Kidney capillary endothelial cell (primary cell): ENCODE measurements around the gene FHIP1A.
"Not testable (repeated sequence)": the region's sequence is repeated elsewhere in the genome, so short reads cannot be mapped to it uniquely, and the experiment has no call there.

Experiments
- DNase-seq: peaks from one replicate; pipeline ENCODE4 v3.0.0-alpha.2; 2018; ENCODE audit warnings: low spot score

FHIP1A gene

GRCh38 chr4:151408630-151409469 lies at the start of gene FHIP1A:
Gene FHIP1A (plus strand): TSS chr4:151409176. CDS start chr4:151566260, 157,084 bp downstream.
- no peak for DNase-seq

- no peak for DNase-seq
Measured at GRCh38 chr4:151359576-151359975, 49.4 kb upstream of the FHIP1A start.

- DNase-seq, result no peak
Measured at GRCh38 chr4:151361126-151361525, 47.9 kb upstream of the FHIP1A start.

GRCh38 chr4:151361966-151362365 lies 47.0 kb upstream of the FHIP1A start:
- DNase-seq, result no peak

GRCh38 chr4:151362404-151363164 lies 46.4 kb upstream of the FHIP1A start:
- DNase-seq, result peak; percentile 83

GRCh38 chr4:151376540-151376939 lies 32.4 kb upstream of the FHIP1A start:
- no peak for DNase-seq

- no peak for DNase-seq
Measured at GRCh38 chr4:151389311-151389710, 19.7 kb upstream of the FHIP1A start.

GRCh38 chr4:151389799-151390198 lies 19.2 kb upstream of the FHIP1A start:
- DNase-seq, result not testable (repeated sequence)

GRCh38 chr4:151395873-151396272 lies 13.1 kb upstream of the FHIP1A start:
- no peak for DNase-seq

GRCh38 chr4:151400343-151400742 lies 8.6 kb upstream of the FHIP1A start:
- no peak for DNase-seq

- no peak for DNase-seq
Measured at GRCh38 chr4:151401739-151402138, 7.2 kb upstream of the FHIP1A start.

- DNase-seq, result no peak
Measured at GRCh38 chr4:151402145-151402865, 6.7 kb upstream of the FHIP1A start.

- no peak for DNase-seq
Measured at GRCh38 chr4:151403656-151404055, 5.3 kb upstream of the FHIP1A start.

GRCh38 chr4:151404802-151405201 lies 4.2 kb upstream of the FHIP1A start:
- not testable (repeated sequence) for DNase-seq

GRCh38 chr4:151407018-151407417 lies 2.0 kb upstream of the FHIP1A start:
- no peak for DNase-seq

GRCh38 chr4:151407466-151408379 lies 1.3 kb upstream of the FHIP1A start:
- no peak for DNase-seq

- DNase-seq, result no peak
Measured at GRCh38 chr4:151408380-151408629, 671 bp upstream of the FHIP1A start.

GRCh38 chr4:151409470-151410313 lies 716 bp downstream of the FHIP1A start:
- no peak for DNase-seq

- no peak for DNase-seq
Measured at GRCh38 chr4:151415978-151416377, 7.0 kb downstream of the FHIP1A start.

- no peak for DNase-seq
Measured at GRCh38 chr4:151417164-151417571, 8.2 kb downstream of the FHIP1A start.
